NCI-H345 treated with DMSO at 0.1 percent for 48 hours (cell line): Measurements from ENCODE around the gene FAM110A.
"Not testable (repeated sequence)": the region's sequence is repeated elsewhere in the genome, so short reads cannot be mapped to it uniquely, and the experiment has no call there.

ENCODE experiments used
- DNase-seq: peaks from one replicate; lab custom pipeline; 2025; ENCODE audit not compliant: unreplicated experiment; lab: John Stamatoyannopoulos, UW

Gene FAM110A

GRCh38 chr20:833450-834150, at the start of gene FAM110A:
Gene FAM110A (plus strand): TSS chr20:833715. CDS start chr20:844805, 11,090 bp downstream.
- peak; percentile 95 for DNase-seq

- DNase-seq, result no peak
Observed at GRCh38 chr20:787825-788224, 45.7 kb upstream of the FAM110A start.

- DNase-seq, result no peak
Observed at GRCh38 chr20:791056-791455, 42.5 kb upstream of the FAM110A start.

GRCh38 chr20:792248-792647, 41.3 kb upstream of the FAM110A start:
- DNase-seq, result no peak

- DNase-seq, result no peak
Observed at GRCh38 chr20:796921-797320, 36.6 kb upstream of the FAM110A start.

- not testable (repeated sequence) for DNase-seq
Observed at GRCh38 chr20:798746-799145, 34.8 kb upstream of the FAM110A start.

GRCh38 chr20:800026-800425, 33.5 kb upstream of the FAM110A start:
- DNase-seq, result not testable (repeated sequence)

- no peak for DNase-seq
Observed at GRCh38 chr20:801678-802077, 31.8 kb upstream of the FAM110A start.

- DNase-seq, result no peak
Observed at GRCh38 chr20:805713-806112, 27.8 kb upstream of the FAM110A start.

- DNase-seq, result not testable (repeated sequence)
Observed at GRCh38 chr20:811776-812434, 21.6 kb upstream of the FAM110A start.

- DNase-seq, result not testable (repeated sequence)
Observed at GRCh38 chr20:812435-812814, 21.1 kb upstream of the FAM110A start.

- DNase-seq, result no peak
Observed at GRCh38 chr20:813390-813789, 20.1 kb upstream of the FAM110A start.

GRCh38 chr20:815226-815625, 18.3 kb upstream of the FAM110A start:
- no peak for DNase-seq

- peak; percentile 74 for DNase-seq
Observed at GRCh38 chr20:815914-816606, 17.5 kb upstream of the FAM110A start.

- no peak for DNase-seq
Observed at GRCh38 chr20:818001-818664, 15.4 kb upstream of the FAM110A start.

- no peak for DNase-seq
Observed at GRCh38 chr20:819680-820322, 13.7 kb upstream of the FAM110A start.

GRCh38 chr20:820323-820953, 13.1 kb upstream of the FAM110A start:
- no peak for DNase-seq

GRCh38 chr20:821046-821730, 12.3 kb upstream of the FAM110A start:
- no peak for DNase-seq

GRCh38 chr20:821731-822065, 11.8 kb upstream of the FAM110A start:
- DNase-seq, result no peak
